Activated T-cell treated with anti-CD3 and anti-CD28 coated beads for 24 hours (primary cell): ENCODE data around the gene GJD3.

Source experiments
- DNase-seq: peaks from one replicate; pipeline ENCODE4 v3.0.0-alpha.2; 2020; ENCODE audit warnings: low read depth

The GJD3 gene

DNA sequence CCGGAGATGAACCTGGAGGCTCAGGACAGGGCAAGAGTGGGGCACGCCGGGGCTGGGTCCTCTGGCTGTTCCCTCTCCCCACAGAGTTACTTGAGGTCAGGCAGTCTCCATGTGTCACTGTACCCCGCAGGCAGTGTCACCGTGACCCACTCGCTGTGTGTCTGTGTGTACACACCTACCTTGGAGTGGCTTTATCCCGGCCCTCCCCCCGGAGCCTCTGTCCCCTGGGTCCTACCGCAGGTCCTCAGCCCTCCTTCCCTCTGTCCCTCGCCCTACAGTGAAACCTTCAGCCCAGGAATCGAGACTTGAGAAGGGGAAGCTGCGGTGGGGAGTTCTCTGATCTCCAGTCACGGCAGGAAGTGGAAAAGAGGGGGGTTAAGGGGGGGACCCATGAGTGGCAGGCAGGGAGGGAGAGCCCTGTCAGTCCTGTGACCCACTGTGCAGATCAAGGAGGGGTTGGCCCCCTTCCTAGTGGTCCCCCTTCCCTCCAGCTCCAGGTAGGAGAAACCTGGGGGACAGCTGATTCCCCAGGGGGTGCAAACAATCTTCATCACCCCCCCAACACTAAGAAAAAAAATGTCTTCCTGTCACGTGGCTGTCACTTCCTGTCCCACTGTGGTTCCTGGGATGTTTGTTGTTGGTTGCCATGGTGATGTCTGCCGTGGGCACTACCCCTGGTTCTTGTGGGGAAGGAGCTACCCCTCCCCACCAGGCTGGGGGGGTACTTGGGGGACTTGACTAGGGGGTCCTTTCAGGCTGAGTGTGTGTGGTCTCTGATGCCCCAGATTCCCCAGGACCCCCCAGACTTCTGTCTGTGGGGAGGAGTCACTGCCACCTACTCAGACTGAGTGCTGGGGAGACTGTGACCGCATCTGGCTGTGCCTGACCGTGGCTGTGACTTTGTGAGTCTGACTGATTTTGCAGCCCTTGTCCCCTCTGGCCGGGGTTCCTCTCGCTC lies 41.9 kb downstream of the GJD3 start:
- peak; percentile 79 for DNase-seq

DNA sequence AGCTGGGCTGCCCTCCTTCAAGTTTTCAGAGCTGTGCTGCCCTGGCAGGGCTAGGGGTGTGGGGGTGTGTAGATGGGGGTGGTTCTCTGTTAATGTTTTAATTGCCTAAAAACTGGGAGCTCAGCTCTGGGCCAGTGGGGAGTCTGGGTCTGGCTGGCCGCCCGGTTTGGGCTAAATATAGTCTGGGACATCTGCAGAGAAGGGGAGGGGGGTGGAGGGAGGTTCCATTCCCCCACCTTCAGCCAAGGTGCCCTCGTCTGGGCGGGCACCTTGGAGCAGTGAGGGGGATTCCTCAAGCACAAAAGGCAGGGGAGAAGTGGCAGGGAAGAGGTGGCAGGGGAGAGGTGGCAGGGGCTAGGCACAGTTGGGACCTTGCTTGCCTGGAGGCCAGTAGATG lies 42.6 kb downstream of the GJD3 start:
- DNase-seq, result no peak

DNA sequence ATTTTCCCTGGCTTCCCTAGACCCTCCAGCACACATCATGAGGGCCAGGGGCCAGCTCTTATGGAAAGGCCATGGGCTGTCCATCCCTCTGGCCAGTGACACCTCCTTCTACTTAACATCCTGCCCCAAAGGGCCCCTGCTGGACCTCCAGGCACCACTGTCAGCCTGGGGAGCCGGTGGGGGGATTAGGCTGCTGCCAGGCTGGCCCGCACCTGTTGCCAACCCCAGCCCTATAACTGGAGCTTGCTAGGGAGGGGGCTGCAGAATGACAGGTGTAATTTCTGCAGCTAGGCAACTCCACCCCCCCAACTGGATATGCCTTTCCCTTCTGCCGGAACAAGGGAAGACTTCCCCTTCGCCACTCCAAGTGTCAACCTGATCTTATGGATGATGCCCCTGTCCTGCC lies 43.0 kb downstream of the GJD3 start:
- no peak for DNase-seq

- DNase-seq, result no peak
Measured at GRCh38 chr17:40320756-40321523, 43.6 kb downstream of the GJD3 start.

- peak; percentile 48 for DNase-seq
Measured at GRCh38 chr17:40319651-40320540, 44.6 kb downstream of the GJD3 start.

GRCh38 chr17:40318830-40319391 lies 45.6 kb downstream of the GJD3 start:
- DNase-seq, result no peak

DNA sequence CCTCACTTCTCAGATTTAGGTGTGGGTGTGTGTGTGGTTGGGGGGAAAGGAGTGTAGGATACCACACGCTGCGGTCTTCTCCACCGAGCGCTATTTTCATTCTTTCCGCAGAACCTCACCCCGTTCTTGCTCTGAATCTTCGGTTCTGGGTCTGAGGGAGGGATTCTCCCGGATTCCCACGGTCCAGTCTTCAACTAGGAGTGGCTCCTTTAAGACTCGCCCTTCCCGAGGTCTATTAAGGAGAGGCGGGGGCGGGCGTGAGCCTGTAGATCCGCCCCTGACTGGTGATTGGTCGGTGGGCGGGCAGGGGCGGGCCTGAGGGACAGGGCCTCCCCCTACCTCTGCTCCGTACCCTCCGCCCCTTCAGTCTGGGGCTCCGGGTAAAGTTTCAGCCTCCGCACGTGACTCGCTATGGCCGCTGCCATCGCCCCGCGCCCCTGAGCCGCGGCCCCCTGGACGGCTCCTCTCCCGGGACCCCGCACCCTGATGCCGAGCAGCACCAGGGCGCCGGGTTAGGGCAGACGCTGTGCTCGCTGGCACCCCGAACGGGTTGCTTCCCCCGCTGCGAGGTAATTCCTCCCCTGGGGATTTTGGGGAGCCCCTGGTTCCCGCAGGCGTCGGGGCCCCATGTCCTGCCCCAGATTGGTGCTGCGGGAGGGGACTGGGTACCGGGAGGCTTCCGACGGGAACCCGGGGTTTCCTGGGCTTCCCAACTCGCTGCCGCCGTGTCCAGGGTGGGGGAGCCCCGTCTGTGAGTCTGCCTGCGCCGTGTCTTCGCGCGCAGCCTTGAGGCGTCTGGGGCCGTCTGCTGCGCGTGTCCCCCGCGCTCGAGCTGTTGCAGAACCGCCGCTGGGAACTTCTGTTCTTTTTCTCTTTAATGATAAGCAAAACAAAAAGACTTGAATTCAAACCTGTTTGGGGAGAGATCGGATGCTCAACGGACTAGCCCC lies 46.4 kb downstream of the GJD3 start:
- peak; percentile 90 for DNase-seq

DNA sequence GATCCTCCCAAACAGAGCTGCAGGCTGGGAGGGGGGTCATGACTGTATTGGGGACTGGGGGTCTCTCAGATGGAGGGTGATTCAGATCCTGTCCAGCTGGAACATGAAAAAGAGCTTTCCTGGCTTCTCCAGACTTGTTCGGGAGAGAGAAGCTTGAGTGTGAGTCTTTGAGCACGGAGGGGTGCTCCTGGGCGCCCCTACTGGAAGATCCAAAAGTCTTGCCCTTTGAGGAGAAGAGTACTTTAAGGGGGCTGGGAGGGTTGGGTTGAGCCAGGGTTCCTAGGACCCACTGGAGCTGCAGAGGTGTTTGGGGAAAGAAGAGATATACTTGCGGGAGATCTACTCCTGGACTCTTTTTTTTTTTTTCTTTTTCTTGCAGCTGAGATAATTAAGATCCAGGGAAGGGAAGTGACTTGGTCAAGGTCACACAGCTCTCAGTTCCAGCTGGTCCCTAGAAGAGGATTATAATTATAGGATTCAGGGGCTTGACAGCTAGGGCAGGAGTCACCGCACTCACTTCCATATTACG lies 47.1 kb downstream of the GJD3 start:
- no peak for DNase-seq

- no peak for DNase-seq
Measured at GRCh38 chr17:40316571-40317344, 47.8 kb downstream of the GJD3 start.

GRCh38 chr17:40315678-40316570 lies 48.6 kb downstream of the GJD3 start:
- DNase-seq, result no peak

GRCh38 chr17:40315206-40315605 lies 49.3 kb downstream of the GJD3 start:
- DNase-seq, result no peak

DNA sequence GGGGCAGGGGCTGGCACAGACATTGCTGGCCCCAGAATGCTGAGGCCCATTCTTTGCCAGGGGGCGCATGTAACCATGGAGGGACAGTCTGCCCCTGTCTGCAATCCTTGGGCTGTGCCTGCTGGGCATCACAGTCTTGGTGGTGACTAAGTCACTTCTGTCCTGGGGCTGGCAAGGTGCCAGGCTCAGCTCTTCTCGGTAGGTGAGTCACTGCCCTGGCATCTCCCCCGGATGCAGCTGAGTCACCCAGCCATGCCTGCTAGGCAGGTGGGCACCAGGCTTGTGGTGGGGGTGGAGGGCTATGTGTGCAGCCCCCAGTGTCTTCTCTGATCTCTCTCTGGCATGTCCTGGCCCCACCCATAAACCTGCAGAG lies 50.0 kb downstream of the GJD3 start:
- DNase-seq, result peak; percentile 76

DNA sequence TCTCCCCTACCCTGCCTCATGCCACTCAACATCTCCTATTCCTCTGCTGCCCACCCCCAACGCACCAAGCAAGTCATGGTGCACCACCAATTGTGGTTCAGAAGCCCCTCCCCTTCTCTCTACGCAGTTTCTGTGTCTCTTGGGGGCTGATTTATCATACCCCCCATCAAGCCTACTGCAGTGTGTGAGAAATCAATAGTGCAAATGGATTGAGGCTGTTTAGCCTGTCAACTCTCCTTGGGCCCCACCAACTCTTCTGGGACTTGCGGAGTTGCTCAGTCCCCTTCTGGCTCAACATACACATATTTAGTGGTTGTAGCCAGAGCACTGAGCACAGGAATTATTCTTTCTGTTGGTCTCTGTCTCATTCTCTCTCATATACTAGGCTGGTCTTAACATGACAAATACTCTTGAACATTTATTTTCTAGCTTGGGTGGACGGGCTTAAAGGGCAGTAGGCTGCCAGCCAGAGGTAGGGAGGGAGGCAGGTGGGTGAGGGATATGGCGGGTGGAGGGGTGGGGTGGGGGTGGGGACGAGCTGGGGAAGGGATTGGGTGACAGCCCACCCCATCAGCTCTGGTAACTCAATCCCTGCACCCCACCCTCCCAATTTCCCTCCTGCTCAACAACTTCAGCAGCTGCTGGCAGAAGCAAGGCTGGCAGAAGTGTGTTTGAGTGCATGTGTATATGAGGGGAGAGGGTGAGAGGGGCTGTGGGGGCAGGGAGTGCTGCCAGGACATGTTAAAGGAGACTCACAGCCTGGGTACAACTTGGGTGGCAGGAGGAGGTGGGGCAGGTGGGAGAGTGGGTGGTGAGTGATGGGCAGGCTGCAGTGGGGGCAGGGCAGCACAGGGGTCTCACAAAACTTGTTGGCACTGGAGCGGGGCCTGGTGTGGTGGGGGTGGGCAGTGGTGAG lies 50.6 kb downstream of the GJD3 start:
- DNase-seq, result no peak
